Ureter (tissue), 1 donor: ENCODE results near the gene TEX264. TPM values are rescaled to one million over a fixed set of nuclear protein-coding genes. Genes with fewer than 3 reads are reported as not detected.
"Not testable (repeated sequence)": the region's sequence is repeated elsewhere in the genome, so short reads cannot be mapped to it uniquely, and the experiment has no call there.

ENCODE experiments used
- DNase-seq: peaks from one replicate; pipeline ENCODE4 v3.0.0-alpha.2; 2020; ENCODE audit warnings: low spot score
- total RNA-seq: library from RNA; stranded (reverse); gene quantifications from one replicate; pipeline ENCODE4 v1.2.4, GENCODE V29; 2023
- donor health status: DM: yes; HTN: yes; CAD: no.

The TEX264 gene
- 52.7 TPM for total RNA-seq

DNA sequence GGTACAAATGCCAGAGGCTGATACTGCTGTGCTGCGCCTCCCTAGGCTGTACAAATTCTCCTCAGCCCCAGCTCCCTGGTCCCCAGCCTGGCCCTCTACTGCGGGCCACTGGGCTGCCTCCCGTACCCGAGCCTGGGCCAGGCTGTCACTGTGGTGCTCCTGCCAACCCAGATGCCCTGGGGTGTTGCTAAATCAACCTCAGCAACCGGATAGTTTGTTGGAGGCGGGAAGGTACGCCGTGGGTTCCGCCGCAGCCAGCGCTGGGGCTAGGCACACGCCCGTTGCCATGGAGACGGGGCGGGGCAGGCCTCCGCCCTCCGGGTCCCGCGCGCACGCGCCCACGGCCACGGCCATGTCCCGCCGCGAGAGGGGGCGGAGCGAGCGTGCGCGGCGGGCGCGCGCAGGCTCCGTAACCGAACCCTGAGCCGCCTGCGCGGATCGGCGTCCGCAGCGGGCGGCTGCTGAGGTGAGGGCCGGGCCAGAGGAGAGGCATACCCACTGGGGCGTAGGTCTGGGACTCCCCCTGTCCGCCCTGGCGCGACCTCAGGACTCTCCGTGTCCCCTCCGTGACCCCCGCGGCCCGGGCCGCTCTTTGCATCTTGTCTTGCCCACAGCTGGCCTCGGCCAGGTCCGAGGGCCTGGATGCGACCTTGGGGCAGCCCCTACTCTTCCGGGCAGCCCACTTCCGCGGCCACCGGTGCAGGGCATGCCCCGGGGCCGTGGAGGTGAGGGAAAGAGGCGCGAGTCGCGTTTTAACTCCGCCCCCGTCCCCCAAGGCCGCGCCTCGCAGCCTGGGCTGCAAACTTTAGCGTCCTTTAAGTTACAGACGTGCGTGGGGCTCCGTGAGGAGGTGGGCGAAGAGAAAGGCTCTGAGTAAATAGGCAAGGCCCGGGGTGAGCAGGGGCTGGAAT is at the start of gene TEX264:
TEX264 (plus strand) TSS at position 430 of the 911 bp plus-strand sequence. CDS start 3,053 bp downstream, outside the sequence.
- DNase-seq: peak; percentile 90

DNA sequence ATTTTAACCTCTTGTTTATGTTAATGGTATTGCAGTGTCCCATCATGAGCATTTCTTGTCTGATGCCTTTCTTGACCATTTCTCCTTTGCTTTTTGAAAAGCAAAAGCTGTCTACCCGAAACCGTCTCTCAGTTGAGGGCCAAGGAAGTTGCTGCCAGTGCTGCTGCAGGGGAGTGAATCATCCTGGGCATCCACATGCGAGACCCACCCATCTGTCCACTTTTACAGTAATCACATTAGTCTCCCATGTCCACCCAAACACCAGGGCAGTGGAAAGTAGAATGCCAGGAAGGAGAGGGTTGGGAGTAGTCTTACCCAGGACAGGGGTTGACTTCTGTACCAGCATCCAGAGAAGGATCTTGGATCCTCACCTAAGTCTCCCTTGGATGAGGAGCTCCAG is 48.6 kb upstream of the TEX264 start:
- no peak for DNase-seq

- DNase-seq: no peak
Measured at GRCh38 chr3:51622868-51623267, 48.2 kb upstream of the TEX264 start.

- no peak for DNase-seq
Measured at GRCh38 chr3:51630513-51630912, 40.5 kb upstream of the TEX264 start.

DNA sequence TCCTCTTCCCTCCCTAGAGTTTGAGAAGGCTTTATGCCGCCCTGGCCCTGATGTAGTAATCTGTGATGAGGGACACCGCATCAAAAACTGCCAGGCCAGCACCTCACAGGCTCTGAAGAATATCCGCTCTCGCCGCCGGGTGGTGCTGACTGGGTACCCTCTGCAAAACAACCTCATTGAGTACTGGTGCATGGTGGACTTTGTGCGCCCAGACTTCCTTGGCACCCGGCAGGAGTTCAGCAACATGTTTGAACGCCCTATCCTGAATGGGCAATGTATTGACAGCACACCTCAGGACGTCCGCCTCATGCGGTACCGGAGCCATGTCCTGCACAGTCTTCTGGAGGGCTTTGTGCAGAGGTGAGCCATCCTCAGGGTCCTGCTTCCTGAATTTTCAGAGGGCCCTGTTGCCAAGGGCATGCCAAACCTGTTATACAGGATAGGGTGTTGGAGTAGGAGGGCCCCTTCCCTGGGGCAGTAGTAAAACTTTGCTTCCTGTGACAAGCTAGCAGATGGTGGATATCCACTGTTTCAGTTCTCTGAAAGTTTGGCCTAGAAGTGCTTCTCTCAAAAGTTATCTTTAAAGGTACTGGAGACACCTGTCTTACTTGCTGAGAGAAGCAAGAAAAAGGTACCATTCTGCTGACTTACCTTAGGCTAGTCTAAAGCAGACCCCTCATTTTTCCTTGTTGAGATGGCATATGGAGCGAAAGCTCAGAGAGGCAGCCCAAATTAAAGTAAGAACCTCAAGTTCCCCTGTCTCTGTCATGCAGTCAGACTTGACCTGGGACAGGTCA is 33.7 kb upstream of the TEX264 start:
- no peak for DNase-seq

- no peak for DNase-seq
Measured at GRCh38 chr3:51637941-51638471, 33.0 kb upstream of the TEX264 start.

DNA sequence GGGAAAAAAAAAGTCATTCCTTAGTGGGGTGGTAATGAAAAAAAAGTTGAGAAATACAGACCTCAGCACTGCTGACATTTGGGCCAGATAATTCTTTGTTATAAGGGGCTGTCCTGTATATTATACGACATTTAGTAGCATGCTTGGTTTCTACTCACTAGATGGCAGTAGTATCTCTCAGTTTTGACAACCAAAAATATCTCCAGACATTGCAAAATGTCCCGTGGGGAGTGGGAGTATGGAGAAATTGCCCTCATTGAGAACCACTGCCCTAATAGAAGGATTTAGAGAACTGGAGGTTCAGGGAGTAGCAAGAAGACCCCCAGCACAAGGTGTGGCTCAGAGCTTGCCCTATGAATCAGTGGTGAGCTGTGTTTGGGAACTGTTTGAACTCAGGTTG is 28.6 kb upstream of the TEX264 start:
- no peak for DNase-seq

DNA sequence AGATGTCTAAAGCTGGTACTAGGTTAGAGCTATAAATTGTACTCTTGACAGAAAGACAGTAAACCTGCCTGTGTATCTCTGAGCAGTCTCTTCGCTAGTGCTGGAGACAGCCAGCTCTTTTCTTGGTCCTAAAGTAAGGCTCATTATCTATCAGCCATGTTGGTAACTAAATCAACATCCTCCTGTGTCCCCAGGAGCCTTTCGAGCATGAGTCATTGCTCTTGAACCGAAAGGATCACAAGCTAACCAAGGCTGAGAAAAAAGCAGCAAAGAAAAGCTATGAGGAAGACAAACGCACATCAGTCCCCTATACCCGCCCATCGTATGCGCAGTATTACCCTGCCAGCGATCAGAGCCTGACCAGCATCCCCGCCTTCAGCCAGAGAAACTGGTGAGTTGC is 25.0 kb upstream of the TEX264 start:
- no peak for DNase-seq

DNA sequence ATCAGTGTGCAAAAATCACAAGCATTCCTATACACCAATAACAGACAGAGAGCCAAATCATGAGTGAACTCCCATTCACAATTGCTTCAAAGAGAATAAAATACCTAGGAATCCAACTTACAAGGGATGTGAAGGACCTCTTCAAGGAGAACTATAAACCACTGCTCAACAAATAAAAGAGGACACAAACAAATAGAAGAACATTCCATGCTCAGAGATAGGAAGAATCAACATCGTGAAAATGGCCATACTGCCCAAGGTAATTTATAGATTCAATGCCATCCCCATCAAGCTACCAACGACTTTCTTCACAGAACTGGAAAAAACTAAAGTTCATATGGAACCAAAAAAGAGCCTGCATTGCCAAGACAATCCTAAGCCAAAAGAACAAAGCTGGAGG is 18.9 kb upstream of the TEX264 start:
- not testable (repeated sequence) for DNase-seq

DNA sequence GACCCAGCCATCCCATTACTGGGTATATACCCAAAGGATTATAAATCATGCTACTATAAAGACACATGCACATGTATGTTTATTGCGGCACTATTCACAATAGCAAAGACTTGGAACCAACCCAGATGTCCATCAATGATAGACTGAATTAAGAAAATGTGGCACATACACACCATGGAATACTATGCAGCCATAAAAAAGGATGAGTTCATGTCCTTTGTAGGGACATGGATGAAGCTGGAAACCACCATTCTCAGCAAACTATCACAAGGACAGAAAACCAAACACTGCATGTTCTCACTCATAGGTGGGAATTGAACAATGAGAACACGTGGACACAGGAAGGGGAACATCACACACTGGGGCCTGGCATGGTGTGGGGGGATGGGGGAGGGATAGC is 17.6 kb upstream of the TEX264 start:
- DNase-seq: not testable (repeated sequence)

DNA sequence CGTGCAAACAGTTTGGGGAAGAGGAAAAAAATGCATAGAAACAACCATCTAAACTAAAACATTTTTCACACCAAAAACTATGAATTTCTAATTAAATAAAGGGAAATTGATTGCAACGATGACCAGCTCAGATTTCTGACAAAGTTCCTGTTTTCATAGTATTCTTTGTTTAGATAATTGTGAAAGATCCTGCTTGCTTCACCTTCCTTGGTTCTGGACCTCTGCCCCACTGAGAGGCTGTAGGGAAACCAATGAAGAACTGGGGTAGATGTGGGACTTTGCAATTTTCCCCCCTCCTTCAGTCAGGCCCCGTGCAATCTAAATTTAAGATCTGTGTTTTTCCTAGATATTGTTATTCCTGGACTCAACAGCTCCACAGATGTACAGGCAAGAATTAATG is 13.8 kb upstream of the TEX264 start:
- DNase-seq: no peak

DNA sequence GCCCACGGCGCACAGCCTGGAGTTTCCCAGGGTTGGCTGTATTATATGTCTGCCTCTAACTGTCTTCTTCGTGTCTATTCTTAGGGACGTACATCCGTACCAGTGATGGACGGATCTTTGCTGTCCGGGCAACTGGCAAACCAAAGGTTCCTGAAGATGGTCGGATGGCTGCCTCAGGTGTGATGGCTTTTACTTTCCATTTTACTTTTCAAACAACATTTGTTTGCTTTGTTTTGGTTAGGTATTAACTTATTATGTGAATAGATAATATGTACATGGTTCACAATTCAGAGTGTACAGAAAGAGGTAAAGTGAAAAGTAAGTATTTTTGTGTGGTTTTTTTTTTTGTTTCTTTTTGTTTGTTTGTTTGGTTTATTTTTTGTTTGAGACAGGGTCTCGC is 11.1 kb upstream of the TEX264 start:
- no peak for DNase-seq

- no peak for DNase-seq
Measured at GRCh38 chr3:51662456-51662855, 8.6 kb upstream of the TEX264 start.

DNA sequence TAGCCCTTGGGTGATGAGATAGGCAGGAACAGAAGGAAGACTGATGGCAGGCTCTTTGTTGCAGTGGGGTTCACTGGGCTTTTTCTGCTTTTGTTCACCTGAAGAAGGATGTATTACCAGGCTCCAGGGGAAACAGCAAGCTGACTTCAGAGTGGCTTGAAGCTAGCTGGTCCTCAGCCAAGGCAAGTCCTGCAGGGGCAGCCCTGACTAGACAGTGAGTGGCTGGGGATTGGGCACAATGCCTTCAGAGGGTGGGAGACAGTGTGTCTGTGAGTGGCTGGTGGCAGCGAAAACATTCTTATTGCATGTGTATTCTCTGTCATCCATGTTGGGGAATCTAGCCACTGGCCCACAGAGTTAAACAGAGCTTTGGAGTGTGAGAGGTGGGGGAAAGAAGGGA is 2.3 kb upstream of the TEX264 start:
- DNase-seq: no peak

DNA sequence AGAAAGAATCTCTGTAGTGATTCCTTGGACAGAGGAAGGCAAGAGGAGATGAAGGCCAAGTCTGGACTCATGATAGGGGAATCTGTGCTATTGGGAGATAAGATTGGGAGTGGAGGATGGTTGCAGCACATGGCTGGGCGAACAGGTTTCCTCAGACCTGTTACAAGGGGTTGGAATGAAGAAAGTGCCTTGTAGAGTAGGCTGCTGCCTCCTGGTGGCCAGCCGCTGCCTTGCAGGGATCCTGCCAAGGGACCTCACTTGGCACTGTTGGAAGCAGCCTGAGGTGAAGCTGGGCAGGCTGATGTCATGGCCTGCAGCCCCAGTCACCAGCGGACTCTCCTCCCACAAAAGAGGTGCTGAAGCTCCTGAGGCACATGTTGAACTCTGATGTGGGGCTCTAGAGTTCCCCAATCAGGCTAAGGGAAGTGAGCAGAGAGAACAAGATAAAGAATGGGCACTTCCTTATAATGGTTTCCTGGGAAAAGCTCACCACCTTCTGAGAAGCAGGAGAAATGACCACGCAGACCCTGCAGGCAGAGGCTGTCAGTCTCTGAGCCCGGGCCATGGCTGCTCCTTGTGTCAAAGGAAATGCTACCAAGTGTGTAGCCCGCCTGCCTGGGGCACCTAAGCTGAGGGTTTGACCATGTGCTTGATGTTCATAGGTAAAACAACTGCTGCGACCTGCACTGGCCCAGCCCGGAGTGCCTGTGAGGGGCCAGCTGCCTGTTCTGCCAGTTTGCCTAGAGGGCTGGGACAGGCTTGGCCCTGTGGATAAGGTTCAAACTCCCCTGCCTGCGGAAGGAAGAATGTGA is 1.6 kb upstream of the TEX264 start:
- DNase-seq: peak; percentile 90

- DNase-seq: no peak
Measured at GRCh38 chr3:51670053-51670822, 814 bp upstream of the TEX264 start.

- DNase-seq: peak; percentile 73
Measured at GRCh38 chr3:51671734-51672475, 853 bp downstream of the TEX264 start.

DNA sequence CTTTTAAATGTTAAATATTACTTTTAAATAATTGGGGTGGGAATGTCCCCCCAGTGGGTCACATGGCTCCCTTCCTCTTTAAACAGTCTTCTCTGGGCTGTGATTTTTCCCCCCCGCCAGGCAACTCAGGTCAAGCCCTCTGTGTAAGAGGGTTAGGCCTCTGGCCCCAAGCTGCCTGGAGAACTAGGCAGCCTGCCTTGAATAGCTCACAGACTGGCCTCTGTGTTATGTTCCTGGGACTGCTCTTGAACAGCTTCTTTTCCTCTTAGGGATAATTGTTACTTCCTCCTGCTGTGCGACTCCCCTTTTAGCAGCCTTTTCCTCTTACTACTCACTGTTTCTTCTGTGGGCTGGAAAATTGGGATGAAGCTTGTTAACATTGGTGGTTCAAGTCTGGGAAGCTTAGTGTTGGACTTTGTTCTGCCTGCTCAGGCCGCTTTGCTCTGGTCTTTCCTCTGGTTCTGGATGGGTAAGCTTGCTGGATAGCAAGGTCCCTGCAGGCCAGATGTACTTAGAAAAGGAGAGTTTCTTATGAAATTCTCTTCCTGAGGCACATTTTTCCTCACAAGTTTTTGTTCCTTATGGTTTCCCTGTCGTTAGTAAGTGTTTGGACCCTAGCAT is 2.2 kb downstream of the TEX264 start:
- no peak for DNase-seq

DNA sequence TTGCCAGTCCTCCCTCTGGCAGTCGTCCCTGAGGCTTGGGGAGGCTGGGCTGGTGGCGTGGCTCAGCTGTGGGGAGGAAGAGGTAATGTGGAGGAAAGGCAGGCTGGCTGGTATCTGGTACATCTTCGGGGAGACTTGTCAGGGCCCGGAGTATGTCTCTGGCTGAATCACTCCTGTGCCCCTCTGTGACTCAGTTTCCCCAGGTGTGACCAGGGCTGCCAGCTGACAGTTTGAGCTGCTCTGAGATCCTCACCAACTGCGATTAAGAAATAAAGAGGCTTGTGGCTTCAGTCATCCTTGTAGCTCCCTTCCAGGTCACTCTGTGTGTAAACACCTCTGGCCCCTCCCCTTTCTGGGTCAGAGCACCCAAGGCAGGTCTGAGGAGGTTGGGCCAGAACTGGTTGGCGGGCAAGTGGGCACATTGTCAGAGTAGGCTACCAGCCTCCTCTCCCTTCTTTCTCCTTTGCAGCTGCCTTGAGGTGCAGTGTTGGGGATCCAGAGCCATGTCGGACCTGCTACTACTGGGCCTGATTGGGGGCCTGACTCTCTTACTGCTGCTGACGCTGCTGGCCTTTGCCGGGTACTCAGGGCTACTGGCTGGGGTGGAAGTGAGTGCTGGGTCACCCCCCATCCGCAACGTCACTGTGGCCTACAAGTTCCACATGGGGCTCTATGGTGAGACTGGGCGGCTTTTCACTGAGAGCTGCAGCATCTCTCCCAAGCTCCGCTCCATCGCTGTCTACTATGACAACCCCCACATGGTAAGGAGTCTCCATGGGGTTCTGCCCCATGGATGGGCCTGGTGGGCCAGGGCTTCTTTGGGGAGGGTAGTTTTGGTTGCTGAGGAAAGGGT is 3.0 kb downstream of the TEX264 start:
- DNase-seq: no peak
